Amygdala (tissue), 56 donors: ENCODE measurements around the gene AP1B1.
A peak's percentile ranks its signal among the peaks of the same experiment; 100 is the strongest.
"Not testable (repeated sequence)": the region's sequence is repeated elsewhere in the genome, so short reads cannot be mapped to it uniquely, and the experiment has no call there.

ENCODE experiments used
- DNase-seq, 56 donors: peaks; one replicate each; lab custom pipeline; 2025; lab: John Stamatoyannopoulos, UW

Gene AP1B1

DNA sequence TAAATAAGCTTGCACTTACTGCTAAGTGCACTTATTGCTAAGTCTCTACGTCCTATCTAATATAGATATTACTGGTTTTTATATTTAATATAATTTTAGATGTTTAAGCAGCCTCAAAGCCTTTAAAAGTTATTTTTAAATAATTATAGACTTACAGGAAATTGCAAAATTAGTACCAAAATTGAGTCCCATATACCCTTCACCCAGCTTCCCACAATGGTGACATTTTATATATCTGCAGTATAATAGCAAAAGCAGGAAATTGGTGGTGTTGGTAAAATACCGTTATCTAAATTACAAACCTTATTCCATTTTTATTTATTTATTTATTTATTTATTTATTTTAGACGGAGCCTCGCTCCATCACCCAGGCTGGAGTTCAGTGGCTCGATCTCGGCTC lies 1.9 kb upstream of the AP1B1 start:
- no peak for DNase-seq

- DNase-seq: no peak
Observed at GRCh38 chr22:29388759-29389090, 355 bp upstream of the AP1B1 start.

GRCh38 chr22:29386708-29387107 lies 1.7 kb downstream of the AP1B1 start:
- DNase-seq: no peak

DNA sequence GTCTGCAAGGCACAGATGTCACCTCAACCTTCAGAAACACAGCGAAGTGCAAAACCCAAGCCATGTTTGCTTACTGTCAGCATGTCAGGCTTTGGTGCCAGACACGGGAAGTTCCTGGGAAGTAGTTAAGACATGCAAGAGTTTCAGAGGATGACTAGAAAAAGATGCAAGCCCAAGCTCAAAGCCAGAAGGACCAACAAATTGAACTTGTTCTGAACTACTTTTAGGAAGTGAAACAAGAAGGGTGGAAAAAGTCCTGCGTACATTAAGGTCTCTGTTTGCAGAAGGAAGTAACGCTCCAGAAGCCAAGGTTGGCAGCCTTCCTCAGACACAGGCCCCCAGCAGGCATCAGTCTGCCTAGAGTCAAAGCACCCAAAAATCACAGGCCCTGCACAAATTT lies 2.6 kb downstream of the AP1B1 start:
- peak in 7 of 56 donors; percentile 11 to 68 (median 33) for DNase-seq

- no peak for DNase-seq
Observed at GRCh38 chr22:29385151-29385704, 3.1 kb downstream of the AP1B1 start.

GRCh38 chr22:29383740-29384139 lies 4.6 kb downstream of the AP1B1 start:
- no peak for DNase-seq

GRCh38 chr22:29382580-29383302 lies 5.6 kb downstream of the AP1B1 start:
- DNase-seq: peak in 1 of 56 donors; percentile 6

- no peak for DNase-seq
Observed at GRCh38 chr22:29380856-29381255, 7.5 kb downstream of the AP1B1 start.

GRCh38 chr22:29380032-29380781 lies 8.2 kb downstream of the AP1B1 start:
- DNase-seq: no peak

DNA sequence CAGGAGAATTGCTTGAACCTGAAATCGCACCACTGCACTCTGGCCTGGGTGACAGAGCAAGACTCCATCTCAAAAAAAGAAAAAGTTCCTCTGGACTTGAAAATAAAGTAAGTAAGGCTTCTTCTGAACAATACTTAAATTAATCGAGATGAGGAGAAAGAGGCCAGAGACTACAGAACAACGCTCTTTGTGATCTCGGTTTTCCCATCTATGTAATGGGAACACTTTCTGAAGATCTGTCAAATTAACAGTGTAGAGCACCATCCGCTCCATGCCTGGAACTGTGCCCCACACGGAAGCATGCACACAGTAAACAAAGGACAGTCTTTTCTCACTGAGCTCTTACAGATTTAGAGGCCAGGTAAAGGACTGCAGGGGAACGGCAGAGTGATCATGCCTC lies 9.1 kb downstream of the AP1B1 start:
- no peak for DNase-seq

- DNase-seq: no peak
Observed at GRCh38 chr22:29377979-29378378, 10.4 kb downstream of the AP1B1 start.

DNA sequence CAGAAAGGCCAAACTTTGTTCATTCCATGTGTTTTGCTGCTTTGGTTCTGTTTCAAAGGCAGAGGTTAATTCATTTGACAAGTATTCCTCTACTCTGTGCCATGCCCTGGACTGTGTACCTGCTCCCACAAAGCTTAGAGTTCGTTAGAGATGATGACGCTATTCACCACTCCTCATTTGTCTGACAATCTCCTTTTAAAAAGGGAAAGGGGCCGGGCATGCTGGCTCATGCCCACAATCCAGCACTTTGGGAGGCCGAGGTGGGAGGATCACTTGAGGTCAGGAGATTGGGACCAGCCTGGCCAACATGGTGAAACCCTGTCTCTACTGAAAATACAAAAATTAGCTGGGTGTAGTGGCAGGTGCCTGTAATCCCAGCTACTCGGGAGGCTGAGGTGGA lies 11.7 kb downstream of the AP1B1 start:
- DNase-seq: not testable (repeated sequence)

GRCh38 chr22:29375398-29376076 lies 12.8 kb downstream of the AP1B1 start:
- DNase-seq: peak in 2 of 56 donors; percentile 14 to 27

- not testable (repeated sequence) for DNase-seq
Observed at GRCh38 chr22:29374806-29375205, 13.6 kb downstream of the AP1B1 start.

- no peak for DNase-seq
Observed at GRCh38 chr22:29374401-29374800, 14.0 kb downstream of the AP1B1 start.

DNA sequence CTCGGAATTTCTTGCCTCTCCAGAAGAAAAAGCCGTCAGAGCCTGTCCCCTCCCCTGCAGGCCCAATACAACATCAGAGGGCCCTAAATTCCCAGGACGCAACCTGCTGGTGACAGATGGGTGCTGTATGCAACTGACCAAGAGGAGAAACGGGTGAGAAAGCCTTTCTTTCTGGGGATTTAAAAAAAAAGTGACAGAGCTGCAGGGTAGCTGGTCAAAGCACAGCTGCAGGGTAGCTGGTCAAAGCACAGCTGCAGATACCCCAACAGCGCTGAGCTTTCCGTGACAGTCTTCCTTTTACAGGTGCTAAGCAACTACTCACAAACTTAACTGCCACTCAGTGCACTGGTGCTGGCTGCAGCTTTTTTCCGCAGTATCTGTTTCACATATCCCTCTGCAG lies 17.8 kb downstream of the AP1B1 start:
- DNase-seq: no peak

DNA sequence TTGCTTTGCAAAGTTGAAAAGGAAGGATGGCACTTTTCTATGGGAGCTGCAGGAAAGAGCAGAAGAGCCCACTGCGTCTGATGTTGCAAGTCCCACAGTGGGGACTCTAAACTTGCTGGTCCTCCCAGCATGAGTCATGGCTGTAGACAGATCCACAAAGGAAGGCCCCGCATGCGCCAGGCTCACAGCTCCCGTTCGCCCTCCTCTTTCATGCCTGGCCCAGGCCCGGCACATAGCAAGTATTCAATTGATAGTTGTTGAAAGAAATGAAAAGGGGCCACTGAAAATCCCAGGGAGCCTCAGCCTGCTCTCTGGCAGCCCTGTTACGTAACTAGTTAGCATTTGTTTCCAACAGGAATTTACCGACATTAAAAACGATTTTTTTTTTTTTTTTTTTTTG lies 18.9 kb downstream of the AP1B1 start:
- DNase-seq: peak in 48 of 56 donors; percentile 6 to 77 (median 46)

DNA sequence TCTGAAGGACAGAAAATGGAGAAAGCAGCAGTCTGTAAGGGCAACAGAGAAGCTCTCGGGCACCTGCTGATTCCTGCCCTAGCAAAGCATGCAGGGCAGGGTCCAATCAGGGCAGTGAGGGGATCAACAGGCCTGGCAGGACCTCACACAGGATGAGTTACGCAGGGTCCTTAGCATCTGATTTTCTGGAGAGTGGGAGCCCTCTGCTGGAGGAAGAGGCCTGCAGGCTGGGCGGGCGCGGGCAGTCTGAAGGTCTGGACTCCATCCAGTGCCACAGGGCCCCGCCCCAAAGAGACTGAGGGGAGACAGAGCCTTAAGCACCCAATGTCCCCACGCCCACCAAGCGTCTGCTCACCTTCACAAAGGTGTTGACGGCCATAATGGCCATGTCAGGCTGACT lies 28.9 kb downstream of the AP1B1 start:
- peak in 38 of 56 donors; percentile 12 to 65 (median 40) for DNase-seq

DNA sequence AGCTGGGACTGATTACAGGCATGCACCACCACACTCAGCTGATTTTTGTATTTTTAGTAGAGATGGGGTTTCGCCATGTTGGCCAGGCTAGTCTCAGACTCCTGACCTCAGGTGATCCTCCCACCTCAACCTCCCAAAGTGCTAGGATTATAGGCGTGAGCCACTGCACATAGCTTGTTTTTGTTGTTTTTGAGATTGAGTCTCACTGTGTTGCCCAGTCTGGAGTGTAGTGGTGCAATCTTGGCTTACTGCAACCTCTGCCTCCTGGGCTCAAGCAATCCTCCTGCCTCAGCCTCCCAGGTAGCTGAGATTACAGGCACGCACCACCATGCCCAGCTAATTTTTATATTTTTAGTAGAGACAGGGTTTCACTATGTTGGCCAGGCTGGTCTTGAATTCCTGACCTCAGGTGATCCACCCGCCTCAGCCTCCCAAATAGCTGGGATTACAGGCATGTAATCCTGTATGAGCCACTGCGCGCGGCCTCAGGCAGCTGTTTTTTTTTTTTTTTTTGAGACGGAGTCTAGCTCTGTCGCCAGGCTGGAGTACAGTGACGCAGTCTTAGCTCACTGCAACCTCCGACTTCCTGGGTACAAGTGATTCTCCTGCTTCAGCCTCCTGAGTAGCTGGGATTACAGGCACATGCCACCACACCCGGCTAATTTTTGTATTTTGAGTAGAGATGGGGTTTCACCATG lies 31.0 kb downstream of the AP1B1 start:
- DNase-seq: not testable (repeated sequence)

DNA sequence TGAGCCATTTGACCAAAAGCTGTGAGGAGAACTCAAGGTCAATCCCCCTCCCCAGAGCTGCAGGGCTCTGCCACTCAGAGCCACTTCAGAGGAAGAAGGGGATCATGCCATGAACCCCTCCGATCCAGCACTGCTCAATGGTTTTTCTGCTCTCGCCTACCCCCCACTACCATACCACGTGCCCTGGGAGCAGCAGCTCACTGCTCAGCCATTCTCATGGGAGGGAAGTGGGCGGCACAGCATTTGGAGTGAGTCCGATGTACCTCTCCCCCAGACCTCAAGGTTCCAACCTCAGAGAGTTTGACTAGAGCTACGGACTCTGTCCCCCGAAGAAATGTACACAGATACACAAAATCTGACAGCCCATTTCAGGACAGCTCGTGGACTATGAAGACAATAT lies 34.5 kb downstream of the AP1B1 start:
- DNase-seq: no peak

- no peak for DNase-seq
Observed at GRCh38 chr22:29353286-29353685, 35.1 kb downstream of the AP1B1 start.
